B cell (primary cell): ENCODE results near the gene SDR39U1.

ENCODE experiments used
- CTCF ChIP-seq: fragments of 200-600 bp; IDR thresholded peaks from one replicate; pipeline ENCODE4 v1.8.0; 2022; ENCODE audit warnings: antibody characterized with exemption, mild to moderate bottlenecking
- EZH2 ChIP-seq: IDR thresholded peaks from 2 replicates; pipeline ENCODE4 v1.6.1; 2012; ENCODE audit warnings: borderline replicate concordance, low read depth, mild to moderate bottlenecking, moderate library complexity, low read length; ENCODE audit not compliant: insufficient read depth, poor library complexity, severe bottlenecking

DNA sequence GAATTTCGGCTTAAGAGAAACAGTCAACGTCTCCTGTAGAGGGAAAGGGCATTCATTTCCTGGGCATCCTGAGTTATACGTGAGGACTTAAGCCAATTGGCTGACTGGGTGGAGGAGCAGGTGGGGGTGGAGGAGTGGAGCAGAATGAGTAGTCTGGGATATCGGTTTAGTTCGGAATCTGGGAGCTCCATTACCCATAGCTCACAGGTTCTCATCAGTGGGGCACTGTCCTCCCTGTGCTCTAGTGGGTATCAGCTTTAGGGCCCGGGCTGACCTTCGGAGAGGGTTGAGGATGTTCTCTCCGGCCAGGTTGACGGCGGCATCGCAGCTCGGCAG lies 704 bp downstream of the SDR39U1 start:
- TF ChIP-seq CTCF (no peak), EZH2 (no peak)
